Duodenal mucosa (tissue), 2 donors: ENCODE data around the gene PLPPR5.

Source experiments
- H3K27ac ChIP-seq: one replicate; pipeline ENCODE4 v1.7.0; 2013; ENCODE audit warnings: low read depth, low read length
- H3K27me3 ChIP-seq, 2 donors: one replicate each; pipeline ENCODE4 v1.7.0; 2013; ENCODE audit warnings: low read length in 2 of 2, control low read depth in 1 of 2; ENCODE audit not compliant: insufficient read depth in 2 of 2, control insufficient read depth in 1 of 2
- H3K36me3 ChIP-seq, 2 donors: one replicate each; pipeline ENCODE4 v1.7.0; 2013; ENCODE audit warnings: low read length in 2 of 2, control low read depth in 1 of 2; ENCODE audit not compliant: insufficient read depth in 2 of 2, control insufficient read depth in 1 of 2
- H3K4me1 ChIP-seq, 2 donors: one replicate each; pipeline ENCODE4 v1.7.0; 2013; ENCODE audit warnings: low read length in 2 of 2, control low read depth in 1 of 2; ENCODE audit not compliant: insufficient read depth in 2 of 2, control insufficient read depth in 1 of 2
- H3K4me3 ChIP-seq, 2 donors: one replicate each; pipeline ENCODE4 v1.7.0; 2013; ENCODE audit warnings: low read length in 2 of 2, low read depth in 1 of 2
- H3K9ac ChIP-seq, 2 donors: one replicate each; pipeline ENCODE4 v1.7.0; 2013; ENCODE audit warnings: low read length in 2 of 2, low read depth in 1 of 2
- H3K9me3 ChIP-seq, 2 donors: one replicate each; pipeline ENCODE4 v1.7.0; 2013; ENCODE audit warnings: low read length in 2 of 2, control low read depth in 1 of 2; ENCODE audit not compliant: control insufficient read depth in 1 of 2

PLPPR5 gene

GRCh38 chr1:98920441-98921110 is 84.1 kb downstream of the PLPPR5 start:
- H3K9me3 ChIP-seq = no peaks in the 10 kb centered on the region
- no peak overlapping the region for H3K9ac ChIP-seq
- no peak overlapping the region for H3K27ac ChIP-seq
- no peaks in the 10 kb centered on the region for H3K4me1 ChIP-seq
- H3K27me3 ChIP-seq = no peaks in the 10 kb centered on the region
- H3K36me3 ChIP-seq = no peaks in the 10 kb centered on the region
- H3K4me3 ChIP-seq = no peak overlapping the region

GRCh38 chr1:98919652-98920051 is 85.0 kb downstream of the PLPPR5 start:
- Histone ChIP-seq H3K27me3 (no peaks in the 10 kb centered on the region), H3K9ac (no peak overlapping the region), H3K9me3 (no peaks in the 10 kb centered on the region), H3K4me3 (no peak overlapping the region), H3K27ac (no peak overlapping the region), H3K4me1 (no peaks in the 10 kb centered on the region), H3K36me3 (no peaks in the 10 kb centered on the region)

GRCh38 chr1:98919211-98919610 is 85.5 kb downstream of the PLPPR5 start:
- H3K4me3 ChIP-seq = no peak overlapping the region
- H3K27ac ChIP-seq = no peak overlapping the region
- H3K27me3 ChIP-seq = no peaks in the 10 kb centered on the region
- no peak overlapping the region for H3K9ac ChIP-seq
- no peaks in the 10 kb centered on the region for H3K36me3 ChIP-seq
- H3K9me3 ChIP-seq = no peaks in the 10 kb centered on the region
- no peaks in the 10 kb centered on the region for H3K4me1 ChIP-seq

GRCh38 chr1:98914547-98914946 is 90.1 kb downstream of the PLPPR5 start:
- Histone ChIP-seq H3K27me3 (no peaks in the 10 kb centered on the region), H3K27ac (no peak overlapping the region), H3K9ac (no peak overlapping the region), H3K9me3 (no peaks in the 10 kb centered on the region), H3K36me3 (no peaks in the 10 kb centered on the region), H3K4me1 (no peaks in the 10 kb centered on the region), H3K4me3 (no peak overlapping the region)

GRCh38 chr1:98910827-98911226 is 93.8 kb downstream of the PLPPR5 start:
- H3K9ac ChIP-seq = no peak overlapping the region
- H3K36me3 ChIP-seq = no peaks in the 10 kb centered on the region
- H3K4me1 ChIP-seq = no peaks in the 10 kb centered on the region
- H3K9me3 ChIP-seq = no peaks in the 10 kb centered on the region
- H3K27me3 ChIP-seq = no peaks in the 10 kb centered on the region
- H3K27ac ChIP-seq = no peak overlapping the region
- no peak overlapping the region for H3K4me3 ChIP-seq

- Histone ChIP-seq H3K9ac (no peak overlapping the region), H3K36me3 (no peaks in the 10 kb centered on the region), H3K4me1 (no peaks in the 10 kb centered on the region), H3K4me3 (no peak overlapping the region), H3K27me3 (no peaks in the 10 kb centered on the region), H3K27ac (no peak overlapping the region), H3K9me3 (no peaks in the 10 kb centered on the region)
These were observed 95.7 kb downstream of the PLPPR5 start for GRCh38 chr1:98908980-98909379.

GRCh38 chr1:98906809-98907208 is 97.9 kb downstream of the PLPPR5 start:
- Histone ChIP-seq H3K27me3 (no peaks in the 10 kb centered on the region), H3K4me1 (no peaks in the 10 kb centered on the region), H3K9ac (no peak overlapping the region), H3K4me3 (no peak overlapping the region), H3K9me3 (no peaks in the 10 kb centered on the region), H3K27ac (no peak overlapping the region), H3K36me3 (no peaks in the 10 kb centered on the region)

- no peak overlapping the region for H3K4me3 ChIP-seq
- no peak overlapping the region for H3K27ac ChIP-seq
- H3K9ac ChIP-seq = no peak overlapping the region
- no peaks in the 10 kb centered on the region for H3K9me3 ChIP-seq
- no peaks in the 10 kb centered on the region for H3K4me1 ChIP-seq
- H3K36me3 ChIP-seq = no peaks in the 10 kb centered on the region
- no peaks in the 10 kb centered on the region for H3K27me3 ChIP-seq
These were observed 98.3 kb downstream of the PLPPR5 start for GRCh38 chr1:98906361-98906760.

DNA sequence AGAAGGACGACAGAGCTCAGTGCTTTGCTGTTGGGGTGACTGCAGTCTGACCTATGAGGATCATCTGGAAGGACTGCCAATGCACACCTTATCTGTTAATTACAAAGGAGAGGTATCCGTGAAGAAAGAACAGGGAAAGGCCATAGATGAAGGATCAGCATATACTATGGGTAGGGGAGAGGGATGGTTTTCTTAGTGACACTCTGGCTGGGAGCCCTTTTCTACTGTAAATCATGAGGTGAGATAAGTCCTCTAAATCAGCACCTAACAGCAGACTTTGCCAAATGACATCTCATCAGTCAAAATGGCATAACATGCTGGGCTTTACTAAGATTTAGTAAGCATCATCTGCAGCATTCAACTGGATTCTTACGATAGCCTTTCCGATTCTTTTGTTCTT is 100.0 kb downstream of the PLPPR5 start:
- H3K4me3 ChIP-seq = no peak overlapping the region
- H3K36me3 ChIP-seq = no peaks in the 10 kb centered on the region
- no peak overlapping the region for H3K27ac ChIP-seq
- no peaks in the 10 kb centered on the region for H3K27me3 ChIP-seq
- no peaks in the 10 kb centered on the region for H3K9me3 ChIP-seq
- no peaks in the 10 kb centered on the region for H3K4me1 ChIP-seq
- H3K9ac ChIP-seq = no peak overlapping the region

- H3K36me3 ChIP-seq = no peaks in the 10 kb centered on the region
- no peaks in the 10 kb centered on the region for H3K27me3 ChIP-seq
These were observed 100.9 kb downstream of the PLPPR5 start for GRCh38 chr1:98903726-98904125.

DNA sequence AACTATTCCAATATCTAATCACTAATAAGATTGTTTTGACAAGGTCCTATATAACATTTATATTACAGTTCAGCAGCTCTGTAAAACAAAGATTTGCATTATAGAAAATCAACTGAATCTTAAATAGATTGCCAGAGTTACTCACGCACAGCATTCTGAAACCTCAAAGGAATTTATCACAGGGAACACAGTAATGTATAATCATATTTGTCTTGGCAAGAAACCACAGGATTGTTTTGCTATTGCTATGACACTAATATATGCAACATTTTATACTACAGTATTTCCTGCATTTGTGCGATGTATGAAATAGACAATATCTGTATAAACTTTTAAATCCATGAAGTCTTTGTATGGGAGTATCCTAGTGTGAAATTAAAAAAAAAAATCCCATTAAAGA is 101.4 kb downstream of the PLPPR5 start:
- no peaks in the 10 kb centered on the region for H3K27me3 ChIP-seq
- no peak overlapping the region for H3K9ac ChIP-seq
- H3K36me3 ChIP-seq = no peaks in the 10 kb centered on the region
- no peaks in the 10 kb centered on the region for H3K4me1 ChIP-seq
- H3K4me3 ChIP-seq = no peak overlapping the region
- H3K9me3 ChIP-seq = no peaks in the 10 kb centered on the region
- H3K27ac ChIP-seq = no peak overlapping the region

More at GRCh38 chr1:98903726-98904125, 100.9 kb downstream of the PLPPR5 start:
- H3K4me1 ChIP-seq = no peaks in the 10 kb centered on the region
- no peak overlapping the region for H3K4me3 ChIP-seq
- no peaks in the 10 kb centered on the region for H3K9me3 ChIP-seq
- no peak overlapping the region for H3K9ac ChIP-seq
- H3K27ac ChIP-seq = no peak overlapping the region
